ENCODE results near the gene PTGR3. TPM values are rescaled to one million over a fixed set of nuclear protein-coding genes. Genes with fewer than 3 reads are reported as not detected.

PTGR3 gene
- total and polyA plus RNA-seq, 9 donors: 15.4 to 55.7 (median 30.5) TPM

- no peaks in the 10 kb centered on the region for H3K27me3 ChIP-seq
- H3K9me3 ChIP-seq: no peaks in the 10 kb centered on the region
- 11 to 30% (median 28%) methylated on average over 1 of the region's 1 CpG for WGBS, 3 donors
- H3K4me1 ChIP-seq (ENCODE audit: insufficient read depth): peaks cover 27% of the 10 kb centered on the region
- no peak overlapping the region for H3K4me3 ChIP-seq
- peak overlapping the region in 1 of 2 donors; percentile 66 for H3K27ac ChIP-seq
- DNase-seq: no peak
- TF ChIP-seq POLR2A (IDR thresholded peaks at IDR 0.05) (no peak), EP300 (IDR thresholded peaks at IDR 0.05) (no peak)
- TF ChIP-seq, protein P1, sequence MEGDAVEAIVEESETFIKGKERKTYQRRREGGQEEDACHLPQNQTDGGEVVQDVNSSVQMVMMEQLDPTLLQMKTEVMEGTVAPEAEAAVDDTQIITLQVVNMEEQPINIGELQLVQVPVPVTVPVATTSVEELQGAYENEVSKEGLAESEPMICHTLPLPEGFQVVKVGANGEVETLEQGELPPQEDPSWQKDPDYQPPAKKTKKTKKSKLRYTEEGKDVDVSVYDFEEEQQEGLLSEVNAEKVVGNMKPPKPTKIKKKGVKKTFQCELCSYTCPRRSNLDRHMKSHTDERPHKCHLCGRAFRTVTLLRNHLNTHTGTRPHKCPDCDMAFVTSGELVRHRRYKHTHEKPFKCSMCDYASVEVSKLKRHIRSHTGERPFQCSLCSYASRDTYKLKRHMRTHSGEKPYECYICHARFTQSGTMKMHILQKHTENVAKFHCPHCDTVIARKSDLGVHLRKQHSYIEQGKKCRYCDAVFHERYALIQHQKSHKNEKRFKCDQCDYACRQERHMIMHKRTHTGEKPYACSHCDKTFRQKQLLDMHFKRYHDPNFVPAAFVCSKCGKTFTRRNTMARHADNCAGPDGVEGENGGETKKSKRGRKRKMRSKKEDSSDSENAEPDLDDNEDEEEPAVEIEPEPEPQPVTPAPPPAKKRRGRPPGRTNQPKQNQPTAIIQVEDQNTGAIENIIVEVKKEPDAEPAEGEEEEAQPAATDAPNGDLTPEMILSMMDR (IDR thresholded peaks at IDR 0.05): no peak
- H3K36me3 ChIP-seq: no peaks in the 10 kb centered on the region
- intact Hi-C loops (cut with DNase I): no loop called here
These were observed 12.5 kb upstream of the PTGR3 start for GRCh38 chr18:75221397-75221796.

- no peaks in the 10 kb centered on the region for H3K27me3 ChIP-seq
- WGBS, 3 donors: 19 to 44% (median 21%) methylated on average over 12 of the region's 12 CpGs
- intact Hi-C loops (cut with DNase I): no loop called here
- H3K4me1 ChIP-seq (ENCODE audit: insufficient read depth): peaks cover 26% of the 10 kb centered on the region
- no peak for DNase-seq
- no peaks in the 10 kb centered on the region for H3K9me3 ChIP-seq
- H3K27ac ChIP-seq: peak overlapping the region in 1 of 2 donors; percentile 66
- TF ChIP-seq EP300 (IDR thresholded peaks at IDR 0.05) (no peak), POLR2A (IDR thresholded peaks at IDR 0.05) (no peak)
- TF ChIP-seq, protein P1 (IDR thresholded peaks at IDR 0.05): no peak
- no peak overlapping the region for H3K4me3 ChIP-seq
- no peaks in the 10 kb centered on the region for H3K36me3 ChIP-seq
These were observed 11.8 kb upstream of the PTGR3 start for GRCh38 chr18:75220551-75221355.

GRCh38 chr18:75219745-75220375, 10.9 kb upstream of the PTGR3 start:
- intact Hi-C loops (cut with DNase I): no loop called here
- no peaks in the 10 kb centered on the region for H3K36me3 ChIP-seq
- H3K4me3 ChIP-seq: no peak overlapping the region
- H3K4me1 ChIP-seq (ENCODE audit: insufficient read depth): peaks cover 22% of the 10 kb centered on the region
- DNase-seq: no peak
- 33 to 65% (median 44%) methylated on average over 11 of the region's 11 CpGs for WGBS, 3 donors
- no peaks in the 10 kb centered on the region for H3K27me3 ChIP-seq
- H3K9me3 ChIP-seq: no peaks in the 10 kb centered on the region
- H3K27ac ChIP-seq: peak overlapping the region in 1 of 2 donors; percentile 66
- TF ChIP-seq, protein P1 (IDR thresholded peaks at IDR 0.05): no peak
- TF ChIP-seq POLR2A (IDR thresholded peaks at IDR 0.05) (no peak), EP300 (IDR thresholded peaks at IDR 0.05) (no peak)

- peak overlapping the region in 1 of 2 donors; percentile 40 for H3K27ac ChIP-seq
- WGBS, 3 donors: 63 to 80% (median 74%) methylated on average over 12 of the region's 12 CpGs
- no peaks in the 10 kb centered on the region for H3K27me3 ChIP-seq
- DNase-seq: no peak
- H3K36me3 ChIP-seq: no peaks in the 10 kb centered on the region
- H3K9me3 ChIP-seq: no peaks in the 10 kb centered on the region
- no peak overlapping the region for H3K4me3 ChIP-seq
- TF ChIP-seq EP300 (IDR thresholded peaks at IDR 0.05) (no peak), POLR2A (IDR thresholded peaks at IDR 0.05) (no peak)
- TF ChIP-seq, protein P1 (IDR thresholded peaks at IDR 0.05): no peak
- peaks cover 22% of the 10 kb centered on the region for H3K4me1 ChIP-seq (ENCODE audit: insufficient read depth)
- intact Hi-C loops (cut with DNase I): no loop called here
These were observed 9.4 kb upstream of the PTGR3 start for GRCh38 chr18:75218065-75218923.
